GM13977 (cell line): ENCODE data around the gene AKT3.

Experiments
- DNase-seq: peaks from one replicate; pipeline ENCODE4 v3.0.0; 2012; ENCODE audit warnings: low spot score
- in situ Hi-C: fragments of 300-500 bp; cut with MboI; formaldehyde crosslinking; loops from one replicate; pipeline ENCODE4 v1.12.0; 2022; ENCODE audit warnings: low sequenced_read_pairs, low pct_unique_long_range_greater_than_20kb, mixed read lengths, inconsistent platforms; ENCODE audit not compliant: unreplicated experiment
- TF ChIP-seq, protein P1 (sequence below): IDR thresholded peaks from 2 replicates; pipeline ENCODE4 v1.5.1; 2012; ENCODE audit warnings: mild to moderate bottlenecking, control low read depth; ENCODE audit not compliant: insufficient read depth; ENCODE audit errors: extremely low read depth, missing control alignments

AKT3 gene

GRCh38 chr1:243802736-243803135 is 47.3 kb downstream of the AKT3 start:
- DNase-seq: no peak
- in situ Hi-C loops: no loop called here
- TF ChIP-seq, protein P1, sequence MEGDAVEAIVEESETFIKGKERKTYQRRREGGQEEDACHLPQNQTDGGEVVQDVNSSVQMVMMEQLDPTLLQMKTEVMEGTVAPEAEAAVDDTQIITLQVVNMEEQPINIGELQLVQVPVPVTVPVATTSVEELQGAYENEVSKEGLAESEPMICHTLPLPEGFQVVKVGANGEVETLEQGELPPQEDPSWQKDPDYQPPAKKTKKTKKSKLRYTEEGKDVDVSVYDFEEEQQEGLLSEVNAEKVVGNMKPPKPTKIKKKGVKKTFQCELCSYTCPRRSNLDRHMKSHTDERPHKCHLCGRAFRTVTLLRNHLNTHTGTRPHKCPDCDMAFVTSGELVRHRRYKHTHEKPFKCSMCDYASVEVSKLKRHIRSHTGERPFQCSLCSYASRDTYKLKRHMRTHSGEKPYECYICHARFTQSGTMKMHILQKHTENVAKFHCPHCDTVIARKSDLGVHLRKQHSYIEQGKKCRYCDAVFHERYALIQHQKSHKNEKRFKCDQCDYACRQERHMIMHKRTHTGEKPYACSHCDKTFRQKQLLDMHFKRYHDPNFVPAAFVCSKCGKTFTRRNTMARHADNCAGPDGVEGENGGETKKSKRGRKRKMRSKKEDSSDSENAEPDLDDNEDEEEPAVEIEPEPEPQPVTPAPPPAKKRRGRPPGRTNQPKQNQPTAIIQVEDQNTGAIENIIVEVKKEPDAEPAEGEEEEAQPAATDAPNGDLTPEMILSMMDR: no peak

DNA sequence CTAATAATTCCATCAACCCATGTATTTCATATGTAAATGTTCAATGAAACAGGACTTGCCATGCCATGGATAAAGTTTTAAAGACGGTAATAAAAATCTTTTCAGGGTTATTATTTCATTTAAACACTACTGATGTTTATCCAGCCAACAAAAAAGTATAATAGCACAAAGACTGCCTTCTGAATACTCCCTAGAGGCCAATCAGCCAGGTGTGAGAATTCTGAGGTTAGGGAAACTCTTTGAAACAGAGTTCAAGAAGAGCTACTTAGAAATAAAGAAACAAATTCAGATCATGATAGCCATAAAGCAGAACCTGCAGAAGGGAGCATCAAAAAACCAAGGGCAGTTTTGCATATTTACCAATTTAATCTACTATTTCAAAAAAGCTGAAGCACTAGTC is 48.7 kb downstream of the AKT3 start:
- TF ChIP-seq, protein P1: no peak
- no peak for DNase-seq
- in situ Hi-C loops: no loop called here

DNA sequence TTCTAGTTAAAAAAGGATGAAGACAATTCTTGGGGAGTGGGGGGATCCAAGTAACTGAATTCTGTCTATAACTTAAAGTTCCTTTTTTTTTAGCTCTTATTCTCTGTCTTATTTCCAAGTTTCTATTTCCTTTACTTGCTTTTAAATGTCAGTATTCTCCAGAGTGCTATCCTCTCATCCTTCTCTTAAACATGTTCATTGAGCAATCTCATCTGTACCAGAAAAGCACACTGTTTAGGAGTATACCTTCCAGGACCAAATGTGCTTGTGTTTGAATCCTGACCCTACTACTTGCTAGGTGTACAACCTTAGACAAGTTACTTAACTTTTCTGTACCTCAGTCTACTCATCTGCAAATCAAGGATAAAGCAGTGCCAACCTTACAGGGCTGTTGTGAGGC is 50.1 kb downstream of the AKT3 start:
- TF ChIP-seq, protein P1: no peak
- no peak for DNase-seq
- in situ Hi-C loops: no loop called here

DNA sequence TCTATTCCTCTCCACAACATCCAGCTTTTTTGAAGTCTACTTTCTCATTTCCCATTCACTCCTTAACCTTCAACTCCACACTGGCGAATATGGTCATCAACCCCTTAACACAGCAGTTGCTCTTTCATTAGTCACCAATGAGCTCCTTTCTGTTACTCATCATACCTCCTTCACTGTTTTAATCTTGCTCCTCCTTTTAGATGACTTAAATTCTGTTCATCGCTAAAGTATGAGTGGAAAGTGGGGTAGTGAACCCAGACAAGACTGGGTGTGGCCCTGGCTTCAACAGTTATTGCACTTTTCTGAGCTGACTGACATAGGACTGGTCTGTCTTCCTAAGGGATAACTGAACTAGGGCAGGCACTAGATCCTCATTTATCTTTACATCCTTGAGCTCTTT is 51.3 kb downstream of the AKT3 start:
- no peak for DNase-seq
- TF ChIP-seq, protein P1: no peak
- in situ Hi-C loops: no loop called here

DNA sequence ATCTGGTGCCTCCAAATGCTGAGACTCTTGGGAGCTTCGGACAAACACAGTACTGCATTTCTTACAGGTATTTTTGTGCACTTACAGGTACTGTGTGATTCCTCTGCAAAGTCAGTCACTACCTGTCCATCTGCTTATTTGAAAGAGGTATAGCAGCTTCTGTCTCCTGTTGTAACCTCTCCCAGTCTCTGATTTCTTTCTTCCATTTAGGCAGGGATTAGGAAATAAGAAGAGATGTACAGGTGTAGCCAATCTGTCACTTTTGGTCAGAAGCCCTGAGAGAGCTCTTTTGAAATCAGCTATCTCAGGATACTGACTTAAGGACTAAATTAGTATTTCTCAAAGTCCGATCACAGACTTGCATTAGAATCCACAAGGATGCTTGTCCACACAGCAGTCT is 54.0 kb downstream of the AKT3 start:
- in situ Hi-C loops: no loop called here
- DNase-seq: no peak
- TF ChIP-seq, protein P1: no peak

DNA sequence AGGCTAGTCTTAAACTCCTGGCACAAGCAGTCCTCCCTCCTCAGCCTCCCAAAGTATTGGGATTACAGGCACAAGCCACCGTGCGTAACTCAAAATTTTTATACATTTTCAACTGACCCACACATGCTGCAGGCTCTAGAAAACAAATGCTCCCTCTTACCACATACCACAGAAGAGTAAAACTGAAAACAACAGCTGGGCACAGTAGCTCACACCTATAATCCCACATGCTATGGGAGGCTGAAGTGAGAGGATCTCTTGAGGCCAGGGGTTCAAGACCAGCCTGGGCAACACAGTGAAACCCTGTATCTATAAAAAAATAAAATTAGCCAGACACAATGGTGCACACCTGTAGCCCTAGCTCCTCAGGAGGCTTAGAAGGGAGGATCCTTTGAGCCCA is 56.7 kb downstream of the AKT3 start:
- no peak for DNase-seq
- TF ChIP-seq, protein P1: no peak
- in situ Hi-C loops: no loop called here

- in situ Hi-C loops: no loop called here
- TF ChIP-seq, protein P1: no peak
- DNase-seq: no peak
Observed at GRCh38 chr1:243792891-243793290, 57.2 kb downstream of the AKT3 start.
